Fibroblast of the conjunctiva (primary cell): ENCODE data around the gene BRD4.
A peak's percentile ranks its signal among the peaks of the same experiment; 100 is the strongest.

Experiments used
- DNase-seq: peaks from one replicate; pipeline ENCODE4 v3.0.0-alpha.2; 2010; ENCODE audit warnings: low read depth

BRD4 gene

GRCh38 chr19:15225760-15226159 lies 106.6 kb downstream of the BRD4 start:
- no peak for DNase-seq

- no peak for DNase-seq
Measured at GRCh38 chr19:15223649-15224361, 108.5 kb downstream of the BRD4 start.

GRCh38 chr19:15222738-15223648 lies 109.3 kb downstream of the BRD4 start:
- peak; percentile 95 for DNase-seq

- no peak for DNase-seq
Measured at GRCh38 chr19:15220833-15221232, 111.5 kb downstream of the BRD4 start.

- DNase-seq: no peak
Measured at GRCh38 chr19:15218501-15218900, 113.8 kb downstream of the BRD4 start.

GRCh38 chr19:15216363-15216762 lies 116.0 kb downstream of the BRD4 start:
- DNase-seq: no peak

- DNase-seq: no peak
Measured at GRCh38 chr19:15213715-15214381, 118.5 kb downstream of the BRD4 start.

GRCh38 chr19:15212711-15213110 lies 119.6 kb downstream of the BRD4 start:
- no peak for DNase-seq

- DNase-seq: peak; percentile 35
Measured at GRCh38 chr19:15210323-15210781, 122.0 kb downstream of the BRD4 start.

- no peak for DNase-seq
Measured at GRCh38 chr19:15201374-15202023, 130.8 kb downstream of the BRD4 start.

- no peak for DNase-seq
Measured at GRCh38 chr19:15200553-15201364, 131.6 kb downstream of the BRD4 start, which contains the start of gene NOTCH3. NOTCH3 (minus strand) TSS chr19:15200995; CDS start chr19:15200905, 90 bp downstream.

- DNase-seq: no peak
Measured at GRCh38 chr19:15199661-15200552, 132.4 kb downstream of the BRD4 start.

GRCh38 chr19:15198951-15199660 lies 133.2 kb downstream of the BRD4 start:
- no peak for DNase-seq

GRCh38 chr19:15197942-15198341 lies 134.4 kb downstream of the BRD4 start:
- DNase-seq: no peak

GRCh38 chr19:15197275-15197941 lies 134.9 kb downstream of the BRD4 start:
- no peak for DNase-seq

GRCh38 chr19:15196360-15197005 lies 135.9 kb downstream of the BRD4 start:
- DNase-seq: no peak

GRCh38 chr19:15195371-15196334 lies 136.7 kb downstream of the BRD4 start:
- no peak for DNase-seq
